Duodenal mucosa (tissue), 2 donors: ENCODE measurements around the gene TAP2.

Source experiments
- H3K27ac ChIP-seq: one replicate; pipeline ENCODE4 v1.7.0; 2013; ENCODE audit warnings: low read depth, low read length
- H3K27me3 ChIP-seq, 2 donors: one replicate each; pipeline ENCODE4 v1.7.0; 2013; ENCODE audit warnings: low read length in 2 of 2, control low read depth in 1 of 2; ENCODE audit not compliant: insufficient read depth in 2 of 2, control insufficient read depth in 1 of 2
- H3K36me3 ChIP-seq, 2 donors: one replicate each; pipeline ENCODE4 v1.7.0; 2013; ENCODE audit warnings: low read length in 2 of 2, control low read depth in 1 of 2; ENCODE audit not compliant: insufficient read depth in 2 of 2, control insufficient read depth in 1 of 2
- H3K4me1 ChIP-seq, 2 donors: one replicate each; pipeline ENCODE4 v1.7.0; 2013; ENCODE audit warnings: low read length in 2 of 2, control low read depth in 1 of 2; ENCODE audit not compliant: insufficient read depth in 2 of 2, control insufficient read depth in 1 of 2
- H3K4me3 ChIP-seq, 2 donors: one replicate each; pipeline ENCODE4 v1.7.0; 2013; ENCODE audit warnings: low read length in 2 of 2, low read depth in 1 of 2
- H3K9ac ChIP-seq, 2 donors: one replicate each; pipeline ENCODE4 v1.7.0; 2013; ENCODE audit warnings: low read length in 2 of 2, low read depth in 1 of 2
- H3K9me3 ChIP-seq, 2 donors: one replicate each; pipeline ENCODE4 v1.7.0; 2013; ENCODE audit warnings: low read length in 2 of 2, control low read depth in 1 of 2; ENCODE audit not compliant: control insufficient read depth in 1 of 2

The TAP2 gene

DNA sequence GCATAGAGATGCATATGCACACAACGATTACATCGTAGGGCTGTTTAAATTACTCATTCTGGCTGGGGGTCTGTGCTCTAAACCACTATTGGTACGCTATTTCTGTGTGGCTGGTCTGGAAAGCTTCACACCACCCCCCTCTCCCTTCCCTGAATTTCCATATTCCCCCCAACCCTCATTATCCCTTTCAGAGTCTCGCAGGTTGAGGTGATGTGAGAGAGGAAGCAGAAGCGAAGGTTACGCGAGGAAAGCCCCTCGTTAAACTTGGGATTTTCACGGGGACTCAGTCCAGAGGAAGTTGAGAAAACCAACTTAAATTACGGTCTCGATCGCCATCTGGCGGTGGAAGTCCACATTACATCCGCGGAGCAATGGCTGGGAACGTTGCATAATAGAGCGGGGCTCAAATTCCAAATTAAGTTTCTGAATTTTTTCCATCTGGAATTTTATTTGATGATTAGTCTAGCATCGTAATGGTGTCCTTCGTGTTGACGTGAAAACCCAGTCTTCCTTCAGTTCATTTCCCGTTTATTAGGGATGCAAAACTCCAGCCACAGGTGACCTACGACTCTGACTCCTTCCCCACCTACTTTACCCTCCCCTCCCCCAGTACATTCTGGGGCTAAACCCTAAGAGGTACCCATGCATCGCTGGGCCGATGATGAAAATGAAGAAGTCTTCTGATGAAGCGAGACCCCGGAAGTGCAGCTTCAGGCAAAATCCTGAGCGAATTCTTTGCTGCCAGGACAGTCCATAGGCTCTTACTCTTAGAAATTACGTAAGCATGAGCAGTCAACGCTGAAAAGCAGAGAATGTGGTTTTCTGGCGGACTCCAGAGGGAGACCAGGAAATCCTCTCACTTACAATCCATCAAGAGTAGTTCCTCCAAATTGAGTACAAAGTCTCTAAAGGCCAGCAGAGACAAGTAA is 41.4 kb downstream of the TAP2 start:
- H3K36me3 ChIP-seq: no peaks in the 10 kb centered on the region
- H3K4me3 ChIP-seq: peak overlapping the region; percentile 45 to 53
- H3K27me3 ChIP-seq: peaks cover 7 to 14% of the 10 kb centered on the region in 2 donors
- peaks cover 4 to 10% of the 10 kb centered on the region in 2 donors for H3K4me1 ChIP-seq
- peak overlapping the region in 1 of 2 donors; percentile 45 for H3K9ac ChIP-seq
- no peaks in the 10 kb centered on the region for H3K9me3 ChIP-seq
- no peak overlapping the region for H3K27ac ChIP-seq

DNA sequence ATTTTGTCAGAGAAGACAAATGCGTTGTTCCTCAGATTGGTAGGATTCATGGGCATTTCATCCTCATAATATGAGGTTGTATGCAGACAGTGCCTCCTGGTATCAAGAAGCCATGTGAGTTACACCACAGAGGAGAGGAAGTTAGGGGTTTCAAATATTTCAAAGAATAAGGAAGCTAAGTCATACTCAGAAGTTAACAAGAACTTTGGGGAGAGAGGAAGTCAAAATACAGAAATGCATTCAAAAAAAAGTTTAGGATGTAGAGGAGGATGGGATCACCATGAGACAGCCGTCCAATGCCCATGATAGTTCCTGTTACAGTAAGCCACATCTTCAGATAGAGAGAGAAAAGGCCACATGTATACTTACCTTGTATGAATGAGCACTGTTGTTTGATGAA is 44.0 kb downstream of the TAP2 start:
- H3K27ac ChIP-seq: no peak overlapping the region
- no peaks in the 10 kb centered on the region for H3K36me3 ChIP-seq
- H3K27me3 ChIP-seq: peaks cover 10 to 16% of the 10 kb centered on the region in 2 donors

DNA sequence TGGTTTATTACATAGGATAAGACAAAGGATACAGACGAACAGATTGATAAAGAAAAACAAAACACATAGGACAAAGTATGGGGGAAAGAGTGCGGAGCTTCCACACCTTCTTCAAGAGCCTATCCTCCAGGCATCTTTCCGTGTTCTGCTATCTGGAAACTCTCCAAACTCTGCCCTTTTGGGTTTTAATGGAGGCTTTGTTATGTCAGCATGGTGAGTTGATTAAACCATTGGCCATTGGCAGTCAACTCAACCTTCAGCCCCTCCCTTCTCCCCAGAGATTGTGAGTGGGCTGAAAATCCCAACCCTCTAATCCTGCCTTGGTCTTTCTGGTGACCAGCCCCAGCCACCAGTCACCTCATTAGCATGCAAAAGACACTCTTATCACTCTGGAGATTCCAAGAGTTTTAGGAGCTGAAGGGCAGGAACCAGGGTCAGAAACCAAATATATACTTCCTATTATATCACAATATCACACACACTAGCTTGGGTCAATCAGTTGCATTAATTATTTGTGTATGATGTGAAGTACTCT is 45.6 kb downstream of the TAP2 start:
- no peak overlapping the region for H3K27ac ChIP-seq
- H3K36me3 ChIP-seq: no peaks in the 10 kb centered on the region
- no peaks in the 10 kb centered on the region for H3K9me3 ChIP-seq
- H3K4me3 ChIP-seq: no peak overlapping the region
- H3K9ac ChIP-seq: no peak overlapping the region
- peaks cover 10 to 16% of the 10 kb centered on the region in 2 donors for H3K27me3 ChIP-seq
- H3K4me1 ChIP-seq: peaks cover 4 to 10% of the 10 kb centered on the region in 2 donors

More for the DNA sequence above, 44.0 kb downstream of the TAP2 start:
- Histone ChIP-seq H3K9ac (no peak overlapping the region), H3K9me3 (no peaks in the 10 kb centered on the region), H3K4me1 (peaks cover 4 to 10% of the 10 kb centered on the region in 2 donors), H3K4me3 (no peak overlapping the region)

DNA sequence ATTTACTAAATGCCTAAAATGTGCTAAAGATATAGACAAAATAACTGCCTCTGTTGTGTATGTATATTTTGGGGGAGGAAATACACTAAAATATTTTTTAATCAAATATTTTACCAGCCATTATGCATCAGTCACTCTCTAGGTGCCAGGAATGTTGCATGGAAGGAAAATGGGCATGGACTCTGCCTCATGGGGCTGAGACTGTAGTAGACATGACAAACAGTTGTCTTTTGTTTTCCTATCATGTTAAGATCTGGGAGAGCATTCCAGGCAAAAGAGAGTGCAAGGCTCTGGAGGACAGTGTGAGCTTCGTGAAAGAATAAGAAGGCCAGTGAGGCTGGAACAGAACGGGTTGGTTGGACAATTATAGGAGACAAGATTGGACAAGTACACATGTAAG is 48.2 kb downstream of the TAP2 start:
- peaks cover 6 to 20% of the 10 kb centered on the region in 2 donors for H3K27me3 ChIP-seq
- no peak overlapping the region for H3K9ac ChIP-seq
- peaks cover 0 to 4% of the 10 kb centered on the region in 2 donors for H3K4me1 ChIP-seq
- no peaks in the 10 kb centered on the region for H3K36me3 ChIP-seq
- no peak overlapping the region for H3K27ac ChIP-seq
- no peaks in the 10 kb centered on the region for H3K9me3 ChIP-seq
- H3K4me3 ChIP-seq: no peak overlapping the region
